Measurements from ENCODE around the gene KANSL2.

DNA sequence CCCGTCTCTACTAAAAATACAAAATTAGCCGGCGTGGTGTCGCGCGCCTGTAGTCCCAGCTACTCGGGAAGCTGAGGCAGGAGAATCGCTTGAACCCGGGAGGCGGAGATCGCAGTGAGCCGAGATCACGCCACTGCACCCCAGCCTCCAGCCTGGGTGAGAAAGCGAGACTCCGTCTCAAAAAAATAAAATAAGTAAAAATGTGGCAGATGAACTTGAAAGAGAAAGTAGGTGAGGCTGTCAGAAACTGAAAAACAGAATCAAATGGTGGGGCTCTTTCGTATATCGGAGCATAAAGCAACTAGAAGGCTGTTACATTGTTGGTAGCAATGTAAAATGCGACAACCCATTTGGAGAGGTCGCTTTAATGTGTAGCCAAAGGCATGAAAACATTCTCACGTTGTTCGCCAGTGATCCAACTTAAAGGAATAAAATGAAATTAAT is 35.2 kb upstream of the KANSL2 start:
- TF ChIP-seq CTCF (IDR thresholded peaks at IDR 0.05; ENCODE audit: poor library complexity, severe bottlenecking) (no peak), RAD21 (conservative IDR thresholded peaks at IDR 0.05) (no peak), EP300 (conservative IDR thresholded peaks at IDR 0.05; ENCODE audit: poor library complexity, severe bottlenecking) (no peak), TAF1 (IDR thresholded peaks at IDR 0.05; ENCODE audit: low read depth) (no peak)
